SH-SY5Y (cell line): ENCODE results near the gene C15orf62.

Experiments used
- GATA2 ChIP-seq: IDR thresholded peaks from 2 replicates; pipeline ENCODE4 v1.6.1; 2011; ENCODE audit warnings: mild to moderate bottlenecking, low read depth, low read length
- GATA3 ChIP-seq: IDR thresholded peaks from 2 replicates; pipeline ENCODE4 v1.6.1; 2011; ENCODE audit warnings: low read depth, mild to moderate bottlenecking, low read length, moderate library complexity

DNA sequence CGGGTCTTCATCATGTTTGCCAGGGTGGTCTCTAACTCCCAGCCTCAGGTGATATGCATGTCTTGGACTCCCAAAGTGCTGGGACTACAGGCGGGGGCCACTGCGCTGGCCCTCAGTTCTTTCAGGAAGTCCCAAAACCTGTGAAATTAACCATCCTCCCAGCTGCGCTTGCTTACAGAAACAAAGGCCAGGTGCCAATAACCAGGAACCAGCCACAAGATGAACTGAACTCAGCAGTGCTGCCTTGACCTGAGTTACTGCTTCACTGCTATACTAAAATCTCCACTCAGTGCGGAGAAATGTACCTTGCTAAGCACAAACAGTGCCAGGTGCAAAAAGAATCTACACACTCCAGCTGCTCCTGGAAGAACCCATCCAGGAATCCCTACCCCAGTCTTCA lies 9.8 kb upstream of the C15orf62 start:
- TF ChIP-seq GATA3 (no peak), GATA2 (no peak)
